ENCODE data around the gene DSG3.

The DSG3 gene

DNA sequence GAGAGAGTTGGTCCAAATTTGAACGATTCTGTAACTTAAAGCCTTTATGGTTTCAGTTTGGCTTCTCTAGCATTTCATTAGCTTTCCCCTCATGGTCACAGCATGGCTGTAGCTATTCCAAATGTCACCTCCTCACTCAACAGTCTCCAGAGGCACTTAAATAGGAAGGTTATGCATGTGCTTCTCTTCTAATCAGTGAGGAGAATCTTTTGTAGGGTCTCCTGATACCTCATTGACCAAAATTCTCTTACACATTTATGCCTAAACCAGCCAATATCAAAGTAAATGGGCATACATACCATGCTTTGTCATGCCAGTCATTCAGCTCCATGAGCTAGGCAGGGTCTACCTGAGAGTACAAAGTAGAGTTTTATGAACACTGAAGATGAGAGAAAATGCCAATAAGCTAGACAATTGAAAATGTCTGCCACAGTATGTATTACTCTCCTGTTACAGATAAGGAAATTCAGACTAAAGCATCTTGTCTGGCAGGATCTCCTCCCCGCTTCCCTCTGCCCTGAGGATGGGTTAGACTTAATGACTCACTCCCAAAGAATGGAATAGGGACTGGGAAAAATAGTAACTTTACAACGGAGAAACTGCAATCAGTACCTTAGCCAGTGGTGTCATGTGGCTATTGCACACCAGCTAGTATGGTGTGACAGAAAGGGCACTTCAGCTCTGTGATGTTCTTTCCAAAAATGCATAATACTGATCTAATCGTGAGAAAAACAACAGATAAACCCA, 65.8 kb downstream of the DSG3 start:
- no peak for DNase-seq (ENCODE audit: low read depth in 2 of 2)

- no peak for DNase-seq (ENCODE audit: low read depth in 2 of 2)
Measured at GRCh38 chr18:31516437-31516836, 68.9 kb downstream of the DSG3 start.

- no peak for DNase-seq (ENCODE audit: low read depth in 2 of 2)
Measured at GRCh38 chr18:31526374-31526773, 78.8 kb downstream of the DSG3 start.

Data from stimulated activated CD4-positive, alpha-beta T cell treated with anti-CD3 and anti-CD28 coated beads, Interleukin-1b, Interleukin-23, amount 100 ng/mL, for 4 hours (primary cell).